GM19467 (cell line): ENCODE results near the gene ATF4.
"Not testable (repeated sequence)": the region's sequence is repeated elsewhere in the genome, so short reads cannot be mapped to it uniquely, and the experiment has no call there.

Experiments
- ATAC-seq: cut with Tn5 transposase; IDR thresholded peaks from one replicate; pipeline ENCODE4 v1.9.1; 2021; ENCODE audit warnings: mild to moderate bottlenecking, moderate library complexity; ENCODE audit not compliant: unreplicated experiment

Gene ATF4

DNA sequence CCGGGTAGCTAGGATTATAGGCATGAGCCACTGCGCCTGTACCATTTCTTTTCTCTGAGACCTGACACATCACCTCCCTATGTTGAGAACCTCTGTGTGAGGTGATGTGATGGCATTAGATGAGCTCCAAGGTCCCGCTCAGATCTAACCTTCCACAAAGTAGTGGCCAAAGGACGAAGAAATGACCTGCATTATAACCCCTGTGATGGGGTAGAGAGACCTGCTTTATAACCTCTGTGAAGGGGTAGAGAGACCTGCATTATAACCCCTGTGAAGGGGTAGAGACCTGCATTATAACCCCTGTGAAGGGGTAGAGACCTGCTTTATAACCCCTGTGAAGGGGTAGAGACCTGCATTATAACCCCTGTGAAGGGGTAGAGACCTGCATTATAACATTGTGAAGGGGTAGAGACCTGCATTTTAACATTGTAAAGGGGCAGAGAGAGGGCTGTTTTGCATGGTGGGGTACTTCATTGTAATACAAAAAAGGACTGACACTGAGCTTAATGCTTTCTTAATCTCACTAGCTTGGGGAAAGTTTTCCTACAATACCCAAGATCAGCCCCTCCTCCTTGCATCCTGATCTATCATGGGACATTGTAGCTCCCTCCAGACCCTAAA lies 9.7 kb upstream of the ATF4 start:
- no peak for ATAC-seq

DNA sequence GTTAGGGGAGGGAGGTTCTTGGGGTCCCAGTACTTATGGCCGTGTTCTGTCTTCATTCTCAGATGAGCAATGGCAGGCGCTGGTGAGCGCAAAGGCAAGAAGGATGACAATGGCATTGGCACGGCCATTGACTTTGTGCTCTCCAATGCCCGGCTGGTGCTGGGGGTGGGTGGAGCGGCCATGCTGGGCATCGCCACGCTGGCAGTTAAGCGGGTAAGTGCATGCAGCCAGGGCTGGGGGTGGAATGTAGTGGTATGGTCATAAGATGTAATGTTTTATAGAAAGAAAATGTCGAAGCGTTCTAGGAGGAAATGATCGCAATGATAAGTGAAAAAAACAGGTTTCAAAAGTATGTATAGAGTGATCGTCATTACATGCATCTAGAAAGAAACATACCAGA lies 9.1 kb upstream of the ATF4 start:
- ATAC-seq, result no peak

DNA sequence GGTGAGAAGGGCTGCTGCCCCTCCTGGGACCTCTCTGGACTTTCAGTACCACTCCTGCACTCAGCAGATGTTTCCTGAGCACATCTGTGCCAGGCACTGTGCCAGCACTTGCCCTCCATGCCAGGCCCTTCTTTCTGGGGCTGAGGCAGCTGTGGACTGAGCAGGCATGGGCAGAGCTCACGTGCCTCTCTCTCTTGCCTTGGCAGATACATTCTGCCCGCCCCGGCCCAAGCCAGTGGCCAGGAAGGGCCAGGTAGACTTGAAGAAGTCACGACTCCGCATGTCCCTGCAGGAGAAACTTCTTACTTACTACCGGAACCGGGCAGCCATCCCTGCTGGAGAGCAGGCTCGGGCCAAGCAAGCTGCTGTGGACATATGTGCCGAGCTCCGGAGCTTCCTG lies 8.3 kb upstream of the ATF4 start:
- no peak for ATAC-seq

DNA sequence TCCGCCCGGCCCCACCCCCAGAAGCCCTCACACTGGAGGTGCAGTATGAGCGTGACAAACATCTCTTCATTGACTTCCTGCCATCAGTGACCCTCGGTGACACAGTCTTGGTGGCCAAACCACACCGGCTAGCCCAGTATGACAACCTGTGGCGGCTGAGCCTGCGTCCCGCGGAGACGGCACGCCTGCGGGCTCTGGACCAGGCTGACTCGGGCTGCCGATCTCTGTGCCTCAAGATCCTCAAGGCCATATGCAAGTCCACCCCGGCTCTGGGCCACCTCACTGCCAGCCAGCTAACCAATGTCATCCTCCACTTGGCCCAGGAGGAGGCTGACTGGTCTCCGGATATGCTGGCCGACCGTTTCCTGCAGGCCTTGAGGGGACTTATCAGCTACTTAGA lies 6.6 kb upstream of the ATF4 start:
- ATAC-seq, result no peak

DNA sequence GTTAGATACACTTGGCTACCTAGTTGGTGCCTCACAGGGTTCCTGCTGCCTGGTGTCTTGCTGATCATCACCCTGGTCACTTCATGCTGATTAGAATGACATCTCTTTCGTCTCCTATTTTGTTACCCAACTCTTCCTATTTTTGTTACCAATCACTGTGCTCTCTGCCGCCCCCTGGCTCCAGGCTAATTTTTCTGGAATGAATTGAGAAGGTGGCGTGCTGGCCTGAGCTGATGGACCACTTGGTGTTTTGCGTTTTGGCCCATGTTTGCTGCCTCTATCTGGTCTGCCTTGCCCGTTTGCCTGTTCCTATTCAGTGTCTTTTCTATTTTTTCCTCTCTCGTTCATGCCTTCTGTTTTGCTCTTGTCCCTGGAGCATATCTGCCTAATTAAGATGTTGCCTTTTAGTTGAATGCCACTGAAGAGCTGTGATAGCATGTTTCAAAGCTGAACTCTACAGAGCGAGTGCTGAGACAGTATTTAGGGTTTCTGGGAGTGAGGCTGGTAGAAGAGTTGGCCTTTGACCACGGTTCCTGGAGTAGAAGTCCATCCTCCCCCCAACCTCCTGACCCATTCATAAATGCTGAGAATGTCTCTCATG lies 5.9 kb upstream of the ATF4 start:
- ATAC-seq, result no peak

DNA sequence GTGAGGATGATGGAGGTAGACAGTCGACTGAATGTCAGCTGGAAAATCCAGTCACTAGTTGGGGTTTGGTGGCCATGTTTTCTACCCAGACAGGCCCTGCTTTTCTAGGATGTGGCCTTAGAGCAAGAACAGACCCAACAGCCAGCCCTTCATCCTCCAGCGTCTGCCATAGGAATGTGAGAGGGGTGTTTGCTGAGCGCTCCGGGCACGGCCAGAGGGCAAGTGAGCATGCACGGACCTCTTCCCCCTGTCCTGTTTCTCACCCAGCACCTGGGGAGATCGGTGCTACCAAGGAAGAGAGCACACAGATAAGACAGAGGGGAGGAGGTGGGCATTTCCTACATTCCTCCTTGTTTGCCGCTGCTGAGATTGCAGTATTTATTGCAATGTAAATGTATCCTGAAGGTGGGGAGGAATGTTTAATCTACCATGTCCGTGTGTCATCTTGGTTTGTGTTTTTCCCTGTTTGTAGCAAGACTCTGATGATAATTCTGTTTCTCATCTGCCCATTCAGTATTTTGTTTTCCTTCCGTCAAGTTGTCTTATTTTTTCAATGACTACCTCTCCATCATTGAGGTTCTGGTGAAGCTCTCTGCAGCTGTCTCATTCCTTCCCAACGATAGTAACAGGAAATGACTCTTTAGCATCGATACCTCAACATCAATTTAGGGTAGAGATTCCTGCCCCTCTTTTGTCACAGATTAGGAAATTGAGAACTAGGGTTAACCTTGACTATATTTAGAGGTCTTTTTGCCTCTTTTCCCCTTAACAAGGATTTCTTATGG lies 4.9 kb upstream of the ATF4 start:
- no peak for ATAC-seq

DNA sequence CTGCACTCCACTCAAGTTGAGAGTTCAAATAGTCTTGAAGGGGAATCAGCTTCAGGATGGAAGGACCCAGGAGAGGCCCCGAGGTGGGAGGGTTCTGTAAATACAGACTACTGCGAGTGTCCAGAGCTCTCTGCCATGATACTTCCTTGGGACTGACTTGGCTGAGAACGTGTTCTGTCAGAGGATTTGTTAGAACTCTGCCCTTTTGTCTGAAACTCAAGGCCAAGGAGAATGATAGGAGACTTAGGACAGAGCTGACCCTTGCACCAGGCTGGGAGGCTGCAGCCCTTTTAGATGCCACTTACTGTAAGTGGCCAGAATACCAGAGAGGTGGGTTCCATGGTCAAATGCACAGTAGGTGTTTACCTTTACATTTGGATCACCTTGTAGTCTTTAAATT lies 2.9 kb upstream of the ATF4 start:
- no peak for ATAC-seq

DNA sequence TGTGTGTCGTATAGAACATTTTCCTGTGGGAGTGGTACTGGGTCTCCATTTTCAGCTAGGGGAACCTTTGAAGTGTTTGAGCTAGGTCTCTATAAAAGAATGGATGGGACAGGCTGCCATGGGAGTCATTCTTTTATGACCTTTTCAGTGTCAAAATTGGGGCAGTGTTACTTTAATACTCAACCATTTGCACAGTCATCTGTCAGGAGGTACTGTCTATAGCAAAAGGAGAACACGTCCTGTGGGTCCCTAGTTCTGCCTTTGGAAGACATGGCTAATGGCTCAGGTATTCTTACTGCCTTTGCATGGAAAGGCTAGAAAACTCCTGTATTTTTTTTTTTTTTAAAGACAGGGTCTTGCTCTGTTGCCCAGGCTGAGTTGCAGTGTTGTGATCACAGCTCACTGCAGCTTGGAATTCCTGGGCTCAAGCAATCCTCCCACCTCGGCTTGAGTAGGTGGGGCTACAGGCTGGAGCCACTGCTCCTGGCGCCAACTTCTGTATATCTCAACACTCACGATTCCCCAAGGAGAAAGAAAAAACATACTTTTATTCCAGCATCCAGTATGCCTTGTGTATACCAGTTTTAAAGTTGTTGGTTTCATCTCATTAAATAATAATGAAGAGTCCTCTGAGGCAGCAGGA lies 2.1 kb upstream of the ATF4 start:
- no peak for ATAC-seq

DNA sequence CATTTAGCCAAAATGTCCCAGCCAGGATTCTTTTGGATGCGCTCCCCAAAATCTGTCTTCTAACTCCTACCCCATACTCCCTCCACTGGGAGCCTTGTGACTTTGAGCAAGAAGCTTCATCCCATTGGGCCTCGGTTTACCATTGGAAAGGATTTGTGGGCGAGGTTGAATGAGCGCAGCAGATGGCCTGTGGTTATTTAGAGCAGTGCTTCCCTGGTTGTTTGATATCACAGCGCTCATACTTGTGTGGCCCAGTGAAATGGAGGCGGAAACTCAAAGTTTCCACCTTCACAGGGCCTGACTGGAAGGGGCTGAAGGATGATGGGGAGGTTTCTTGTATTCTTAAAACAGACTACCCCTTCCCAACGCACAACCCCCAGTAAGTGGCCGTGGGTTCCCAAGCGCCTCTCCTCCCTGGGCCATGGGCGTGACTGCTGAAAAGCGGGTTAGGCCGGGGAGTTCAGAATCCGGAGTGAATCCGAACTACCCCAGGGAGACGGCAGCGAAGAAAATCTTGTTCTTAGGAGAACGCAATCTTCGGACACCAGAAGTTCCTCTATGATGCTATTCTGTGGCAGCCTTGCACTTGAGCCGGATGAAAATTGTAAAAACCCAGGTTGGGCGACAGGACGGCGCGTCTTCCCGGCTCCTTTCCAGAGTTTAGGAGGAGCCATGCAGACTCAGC lies 1.2 kb upstream of the ATF4 start:
- ATAC-seq, result no peak

DNA sequence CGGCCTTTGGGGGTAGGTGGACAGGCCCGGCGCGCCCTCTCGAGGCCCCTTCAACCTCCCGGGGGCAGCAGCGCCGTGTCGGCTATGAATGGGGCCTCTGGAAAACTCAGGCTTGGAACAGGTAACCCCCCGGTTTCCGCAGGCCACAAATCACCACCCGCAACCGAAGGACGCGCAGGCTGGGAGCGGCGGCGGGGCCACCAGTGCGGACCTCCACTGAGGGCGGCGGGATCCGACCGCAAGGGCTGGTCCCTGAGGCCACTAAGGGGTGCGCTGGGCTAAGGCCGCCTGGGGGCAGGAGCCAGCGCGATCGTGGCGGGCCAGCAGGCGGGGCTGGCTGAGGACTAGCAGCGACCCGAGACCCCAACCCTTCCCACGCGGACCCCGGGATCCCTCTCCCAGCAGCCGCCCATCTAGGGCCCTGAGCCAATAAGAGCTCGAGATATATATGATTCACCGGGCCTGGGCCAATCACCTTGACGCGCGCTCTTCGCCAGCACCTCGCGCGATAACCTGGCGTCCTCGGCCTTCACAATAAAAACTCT lies 609 bp upstream of the ATF4 start:
- ATAC-seq, result peak; percentile 62

DNA sequence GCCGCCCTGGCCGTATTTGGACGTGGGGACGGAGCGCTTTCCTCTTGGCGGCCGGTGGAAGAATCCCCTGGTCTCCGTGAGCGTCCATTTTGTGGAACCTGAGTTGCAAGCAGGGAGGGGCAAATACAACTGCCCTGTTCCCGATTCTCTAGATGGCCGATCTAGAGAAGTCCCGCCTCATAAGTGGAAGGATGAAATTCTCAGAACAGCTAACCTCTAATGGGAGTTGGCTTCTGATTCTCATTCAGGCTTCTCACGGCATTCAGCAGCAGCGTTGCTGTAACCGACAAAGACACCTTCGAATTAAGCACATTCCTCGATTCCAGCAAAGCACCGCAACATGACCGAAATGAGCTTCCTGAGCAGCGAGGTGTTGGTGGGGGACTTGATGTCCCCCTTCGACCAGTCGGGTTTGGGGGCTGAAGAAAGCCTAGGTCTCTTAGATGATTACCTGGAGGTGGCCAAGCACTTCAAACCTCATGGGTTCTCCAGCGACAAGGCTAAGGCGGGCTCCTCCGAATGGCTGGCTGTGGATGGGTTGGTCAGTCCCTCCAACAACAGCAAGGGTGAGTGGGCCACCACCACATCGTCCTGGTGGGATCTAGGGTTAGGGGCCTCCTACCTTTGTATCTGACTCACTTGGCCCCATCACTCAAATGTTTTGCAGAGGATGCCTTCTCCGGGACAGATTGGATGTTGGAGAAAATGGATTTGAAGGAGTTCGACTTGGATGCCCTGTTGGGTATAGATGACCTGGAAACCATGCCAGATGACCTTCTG lies 934 bp downstream of the ATF4 start:
- ATAC-seq, result not testable (repeated sequence)

DNA sequence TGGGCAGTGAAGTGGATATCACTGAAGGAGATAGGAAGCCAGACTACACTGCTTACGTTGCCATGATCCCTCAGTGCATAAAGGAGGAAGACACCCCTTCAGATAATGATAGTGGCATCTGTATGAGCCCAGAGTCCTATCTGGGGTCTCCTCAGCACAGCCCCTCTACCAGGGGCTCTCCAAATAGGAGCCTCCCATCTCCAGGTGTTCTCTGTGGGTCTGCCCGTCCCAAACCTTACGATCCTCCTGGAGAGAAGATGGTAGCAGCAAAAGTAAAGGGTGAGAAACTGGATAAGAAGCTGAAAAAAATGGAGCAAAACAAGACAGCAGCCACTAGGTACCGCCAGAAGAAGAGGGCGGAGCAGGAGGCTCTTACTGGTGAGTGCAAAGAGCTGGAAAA lies 1.7 kb downstream of the ATF4 start:
- ATAC-seq, result not testable (repeated sequence)

DNA sequence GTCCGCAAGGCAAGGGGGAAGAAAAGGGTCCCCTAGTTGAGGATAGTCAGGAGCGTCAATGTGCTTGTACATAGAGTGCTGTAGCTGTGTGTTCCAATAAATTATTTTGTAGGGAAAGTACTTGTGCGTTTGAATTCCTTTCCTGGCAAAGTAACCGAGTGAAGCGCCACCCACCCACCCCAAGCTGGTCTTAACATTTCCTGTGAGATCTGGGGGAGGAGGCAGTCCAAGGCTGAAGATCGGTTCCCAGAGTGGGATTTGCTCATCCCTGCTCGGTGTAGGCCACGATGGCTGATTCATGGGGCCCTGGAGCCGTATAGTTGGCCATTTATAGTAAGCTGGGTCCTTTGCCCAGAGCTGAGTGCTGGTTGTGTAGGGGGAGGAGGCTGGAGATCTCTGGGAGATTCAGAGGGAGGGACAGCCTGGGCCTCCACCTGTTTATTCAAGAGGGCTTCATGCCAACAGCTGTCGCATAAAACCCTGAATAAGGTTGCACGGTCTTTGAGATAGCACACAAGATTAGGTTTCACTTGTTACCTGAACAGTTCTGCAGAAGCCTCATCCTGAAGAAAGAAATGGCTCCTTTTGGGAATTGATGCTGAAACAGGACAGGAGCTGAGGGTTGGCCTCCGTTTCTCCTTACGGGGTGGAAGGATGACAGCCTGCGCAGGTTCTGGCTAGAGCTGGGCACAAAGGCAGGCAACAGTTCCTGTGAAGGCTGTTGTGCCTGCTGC lies 2.4 kb downstream of the ATF4 start:
- ATAC-seq, result no peak

DNA sequence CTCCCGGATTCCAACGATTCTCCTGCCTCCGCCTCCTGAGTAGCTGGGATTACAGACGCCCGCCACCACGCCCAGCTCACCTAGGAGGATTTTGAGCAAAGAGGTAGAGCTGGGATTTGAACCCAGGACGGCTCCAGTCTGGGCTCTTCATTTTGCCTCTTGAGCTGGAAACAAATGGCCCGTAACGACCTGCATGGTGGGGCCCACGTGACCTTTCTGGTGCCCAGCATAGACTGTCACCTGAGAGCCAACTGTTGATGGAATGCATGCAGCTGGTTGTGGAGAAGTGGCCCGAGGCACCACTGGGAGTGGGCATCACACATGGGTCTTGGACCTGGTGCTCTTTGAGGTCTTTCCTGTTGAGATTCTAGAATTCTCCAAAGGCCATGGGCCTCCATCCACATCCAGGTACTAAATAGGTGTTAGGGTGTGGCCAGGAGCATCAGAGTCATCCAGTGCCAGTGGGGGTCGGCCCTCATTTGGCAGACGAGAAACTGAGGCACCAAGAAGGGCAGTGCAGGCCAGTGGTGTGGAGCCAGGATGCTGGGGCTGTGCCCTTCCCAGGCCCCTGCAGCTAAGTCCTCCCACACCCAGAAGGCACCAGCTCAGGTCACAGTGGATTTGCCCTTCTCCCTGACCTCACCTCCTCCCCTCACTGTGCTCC lies 3.9 kb downstream of the ATF4 start:
- no peak for ATAC-seq

DNA sequence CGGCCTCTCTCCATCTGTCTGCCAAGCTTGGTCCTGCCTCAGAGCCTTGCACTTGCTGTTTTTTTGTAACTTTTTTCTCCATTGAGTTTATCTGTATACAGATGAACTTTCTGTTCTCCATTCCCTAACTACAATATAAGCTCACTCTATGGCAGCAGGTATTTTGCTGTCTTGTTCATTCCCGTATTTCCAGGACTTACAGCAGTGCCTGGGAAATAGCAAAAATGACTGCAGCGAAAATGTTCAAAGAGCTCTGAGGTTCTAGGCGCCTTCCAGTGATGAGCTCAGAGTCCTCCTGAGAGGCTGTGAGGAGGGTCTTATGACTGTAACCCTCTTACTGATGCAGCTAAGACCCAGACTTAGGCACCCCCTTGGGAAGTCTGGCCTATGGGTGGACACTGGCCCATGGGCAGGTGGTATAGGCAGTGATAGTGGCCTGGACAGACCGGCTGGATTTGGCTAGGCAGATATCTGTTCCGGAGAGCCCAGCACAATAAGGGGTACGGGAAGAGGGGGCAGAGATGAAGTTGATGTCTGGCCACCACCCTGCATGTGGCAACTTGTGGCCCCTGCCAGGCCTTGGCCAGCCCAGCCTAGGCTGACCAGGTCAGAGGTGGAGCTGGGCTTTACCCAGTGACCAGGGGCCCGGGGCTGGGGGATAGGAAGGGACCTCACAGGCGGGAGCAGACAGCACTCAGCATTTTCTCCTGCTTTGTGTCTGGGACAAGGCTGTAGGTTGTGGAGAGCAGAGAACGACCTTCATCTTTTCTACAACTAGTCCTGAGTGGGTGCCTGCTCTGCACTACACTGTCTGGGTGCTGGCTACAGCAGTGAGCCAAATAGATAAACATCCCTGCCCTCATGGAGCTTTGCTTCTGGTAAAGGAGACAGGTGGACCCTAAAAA lies 4.6 kb downstream of the ATF4 start:
- no peak for ATAC-seq

DNA sequence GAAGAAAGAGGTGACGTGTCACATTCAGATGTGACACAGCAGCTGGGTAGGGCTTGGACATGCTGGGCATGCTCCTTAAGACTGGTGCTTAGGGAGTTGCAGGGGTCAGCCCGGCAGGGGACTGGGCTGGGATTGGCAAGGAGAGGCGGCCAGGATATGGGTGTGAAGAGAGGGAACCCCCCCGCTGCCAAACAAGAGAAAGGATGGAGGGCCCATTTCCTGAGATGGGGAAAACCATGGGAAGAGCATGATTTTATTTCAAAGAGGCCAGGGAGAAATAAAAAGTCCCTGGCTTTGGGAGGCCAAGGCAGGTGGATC lies 5.3 kb downstream of the ATF4 start:
- ATAC-seq, result no peak

DNA sequence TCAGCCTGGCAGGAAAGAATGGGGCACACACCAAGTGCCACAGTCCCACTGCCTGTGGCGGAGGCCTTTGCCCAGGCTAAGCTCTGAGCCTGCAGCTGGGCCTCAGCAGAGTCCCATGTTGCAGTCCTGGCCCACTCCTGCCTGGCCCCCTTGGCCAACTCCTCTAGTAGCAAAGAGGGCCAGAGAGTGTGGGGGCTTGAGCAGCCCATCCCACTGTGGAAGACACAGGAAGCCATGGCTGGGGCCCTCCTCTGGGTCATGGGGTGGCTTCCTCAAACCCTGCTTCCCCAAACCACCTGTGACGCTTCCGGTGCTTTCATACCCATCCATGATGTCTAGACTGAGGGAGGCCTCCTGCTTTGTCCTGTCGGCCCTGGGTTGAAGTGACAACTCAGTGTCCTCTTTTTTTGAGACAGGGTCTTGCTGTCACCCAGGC lies 6.4 kb downstream of the ATF4 start:
- no peak for ATAC-seq

DNA sequence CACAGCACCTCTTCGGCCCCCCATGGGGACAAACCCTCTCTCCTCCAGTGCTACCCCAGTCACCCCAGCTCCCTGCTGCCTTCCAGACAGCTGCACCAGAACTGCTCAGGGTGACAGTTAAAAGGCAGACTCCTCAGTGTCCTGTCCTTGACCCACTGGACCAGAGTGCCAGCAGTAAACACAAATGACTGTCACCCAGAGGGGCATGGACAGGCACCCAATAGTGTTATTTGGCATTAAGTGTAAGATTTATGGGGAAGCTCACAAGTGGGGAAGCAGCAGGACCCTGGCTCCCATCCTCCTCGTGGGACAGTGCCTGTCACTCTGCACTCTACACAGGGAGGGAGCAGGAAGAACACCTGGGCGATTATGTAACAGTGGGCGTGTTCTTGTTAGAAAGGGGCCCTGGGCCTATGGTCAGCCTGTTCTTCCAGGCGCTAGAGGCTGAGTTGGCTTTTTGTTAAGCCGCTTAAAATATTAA lies 7.2 kb downstream of the ATF4 start:
- ATAC-seq, result no peak
